COR-L47 (cell line): ENCODE measurements around the gene NLRX1.
"Not testable (repeated sequence)": the region's sequence is repeated elsewhere in the genome, so short reads cannot be mapped to it uniquely, and the experiment has no call there.

ENCODE experiments used
- DNase-seq: peaks from one replicate; lab custom pipeline; 2025; lab: John Stamatoyannopoulos, UW

Gene NLRX1

DNA sequence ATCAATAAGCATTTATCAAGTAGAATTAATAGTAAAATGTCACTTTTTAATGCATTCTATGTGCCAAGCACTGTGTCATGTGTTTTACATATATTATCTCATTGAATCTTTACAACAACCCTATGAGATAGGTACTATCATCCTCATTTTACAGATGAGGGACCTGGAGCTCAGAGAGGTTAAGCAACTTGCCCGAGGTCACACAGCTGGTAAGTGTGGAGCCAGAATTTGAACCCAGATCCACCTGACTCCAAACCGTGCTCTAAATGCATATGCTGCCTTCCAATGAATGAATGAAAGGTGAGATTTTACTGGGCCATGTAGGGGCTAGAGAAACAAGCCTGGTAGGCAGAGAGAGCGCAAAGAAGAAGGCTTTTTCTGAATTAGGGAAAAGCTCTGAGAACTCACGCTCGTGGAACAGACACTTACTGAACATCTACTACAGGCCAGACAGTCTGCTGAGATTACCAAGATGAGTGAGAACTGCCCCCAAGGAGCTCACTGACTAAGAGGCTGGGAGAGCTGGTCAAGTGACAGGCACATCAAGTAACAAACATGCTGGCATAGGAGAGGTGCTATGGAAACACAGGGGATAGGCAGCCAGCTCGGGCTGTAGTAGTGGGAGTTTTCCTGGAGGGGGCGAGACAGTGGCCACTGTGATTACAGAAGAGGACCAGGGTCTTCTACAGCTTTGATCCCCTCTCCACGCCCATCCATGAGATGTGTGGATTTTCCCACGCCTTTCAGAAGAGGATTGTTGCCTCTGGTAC lies 15.3 kb upstream of the NLRX1 start:
- no peak for DNase-seq

DNA sequence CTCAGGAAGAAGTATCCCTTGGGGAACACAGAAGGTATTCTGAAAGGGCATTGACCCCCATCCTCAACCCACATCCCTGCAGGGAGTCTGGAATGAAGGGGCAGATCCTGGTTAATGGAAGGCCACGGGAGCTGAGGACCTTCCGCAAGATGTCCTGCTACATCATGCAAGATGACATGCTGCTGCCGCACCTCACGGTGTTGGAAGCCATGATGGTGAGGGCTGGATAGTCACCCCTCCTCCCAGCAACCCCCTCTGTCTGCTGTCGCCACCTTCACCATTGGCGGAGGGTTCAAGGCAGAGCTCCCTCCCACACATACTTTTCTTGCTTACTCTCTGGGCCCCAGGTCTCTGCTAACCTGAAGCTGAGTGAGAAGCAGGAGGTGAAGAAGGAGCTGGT lies 14.3 kb upstream of the NLRX1 start:
- DNase-seq, result no peak

DNA sequence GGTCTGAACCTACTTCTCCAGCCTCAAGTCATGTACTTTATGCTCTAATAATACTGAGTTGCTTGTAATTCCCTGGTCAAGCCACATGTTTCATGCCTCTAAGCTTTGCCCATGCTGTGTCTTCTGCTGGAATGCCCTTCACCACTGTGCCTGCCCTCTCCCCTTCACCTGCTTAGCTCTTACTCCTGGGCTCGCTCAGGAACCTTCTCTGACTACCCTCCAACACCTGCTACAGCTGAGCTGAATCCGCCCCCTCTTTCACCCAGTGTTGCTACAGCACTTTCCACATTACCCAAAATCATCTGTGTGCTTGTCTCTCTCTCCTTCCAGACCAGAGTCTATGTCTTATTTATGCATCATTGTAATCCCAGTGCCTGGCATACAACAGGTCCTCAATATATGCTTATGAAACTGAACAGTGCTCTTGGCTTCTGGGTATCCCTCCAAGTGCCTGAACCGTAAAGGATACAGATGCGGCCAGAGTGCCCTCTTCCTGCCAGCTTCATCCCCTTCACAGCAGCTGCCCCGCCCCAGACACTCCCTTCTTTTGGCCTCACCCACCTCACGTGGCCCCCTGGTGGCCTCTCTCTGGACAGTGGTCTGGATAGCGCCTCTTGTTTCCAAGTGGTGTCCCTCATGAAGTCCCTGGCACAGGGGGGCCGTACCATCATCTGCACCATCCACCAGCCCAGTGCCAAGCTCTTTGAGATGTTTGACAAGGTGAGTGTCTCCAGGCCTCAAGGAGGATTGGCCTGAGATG lies 12.6 kb upstream of the NLRX1 start:
- no peak for DNase-seq

DNA sequence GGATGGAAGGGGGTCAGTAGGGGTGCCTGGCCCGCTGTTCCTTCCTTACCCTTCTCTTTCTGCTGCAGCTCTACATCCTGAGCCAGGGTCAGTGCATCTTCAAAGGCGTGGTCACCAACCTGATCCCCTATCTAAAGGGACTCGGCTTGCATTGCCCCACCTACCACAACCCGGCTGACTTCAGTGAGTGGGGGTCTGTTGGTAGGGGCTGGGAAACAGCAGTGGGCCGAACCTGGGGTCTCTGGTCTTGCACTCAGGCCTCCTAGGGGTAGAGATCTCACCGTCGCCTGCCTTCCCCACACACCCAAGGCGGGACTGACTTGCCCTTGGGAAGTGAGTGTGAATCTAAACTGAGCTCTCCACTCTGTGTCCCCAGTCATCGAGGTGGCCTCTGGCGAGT lies 12.0 kb upstream of the NLRX1 start:
- no peak for DNase-seq

DNA sequence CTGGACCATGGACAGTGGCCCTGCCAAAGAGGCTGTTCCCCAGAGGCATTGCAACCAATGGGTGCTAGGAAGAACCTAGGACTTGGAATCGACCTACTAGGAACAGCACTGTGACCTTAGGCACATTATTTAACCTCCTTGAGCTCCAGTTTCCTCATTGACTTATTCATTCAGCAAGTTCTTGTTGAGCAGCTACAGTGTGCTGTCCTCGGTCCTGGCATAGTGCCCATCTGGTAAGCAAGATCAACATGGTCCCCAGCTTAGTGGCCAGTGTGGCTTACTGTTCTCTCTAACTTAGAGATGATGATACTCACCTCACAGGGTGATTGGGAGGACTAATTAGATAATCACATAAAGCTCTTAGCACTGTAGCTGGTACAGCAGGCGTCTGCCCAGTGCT lies 11.5 kb upstream of the NLRX1 start:
- no peak for DNase-seq

DNA sequence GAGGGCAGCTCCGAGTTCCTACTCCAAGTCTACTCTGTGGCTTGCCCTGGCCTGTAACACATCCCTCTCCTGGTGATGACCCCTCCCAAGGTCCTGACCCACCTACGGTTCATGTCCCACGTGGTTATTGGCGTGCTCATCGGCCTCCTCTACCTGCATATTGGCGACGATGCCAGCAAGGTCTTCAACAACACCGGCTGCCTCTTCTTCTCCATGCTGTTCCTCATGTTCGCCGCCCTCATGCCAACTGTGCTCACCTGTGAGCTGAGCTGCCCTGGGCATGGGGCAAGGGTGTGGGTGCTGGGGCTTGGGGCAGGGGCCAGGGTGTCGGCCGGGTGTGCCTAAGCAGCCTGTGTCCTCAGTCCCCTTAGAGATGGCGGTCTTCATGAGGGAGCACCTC lies 10.1 kb upstream of the NLRX1 start:
- no peak for DNase-seq

DNA sequence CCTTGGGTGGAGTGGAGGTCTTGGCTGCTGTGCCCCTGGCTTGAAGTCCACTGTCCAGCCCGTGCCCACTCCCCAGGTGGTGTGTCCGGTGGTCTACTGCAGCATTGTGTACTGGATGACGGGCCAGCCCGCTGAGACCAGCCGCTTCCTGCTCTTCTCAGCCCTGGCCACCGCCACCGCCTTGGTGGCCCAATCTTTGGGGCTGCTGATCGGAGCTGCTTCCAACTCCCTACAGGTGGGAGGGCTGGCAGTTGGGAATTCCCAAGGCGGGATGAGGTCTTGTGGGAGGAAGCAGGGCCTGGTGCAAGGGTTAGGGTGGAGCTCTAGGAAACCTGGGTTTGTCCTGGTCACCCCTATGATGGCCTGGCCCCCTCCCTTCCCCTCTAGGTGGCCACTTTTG lies 8.4 kb upstream of the NLRX1 start:
- DNase-seq, result no peak

DNA sequence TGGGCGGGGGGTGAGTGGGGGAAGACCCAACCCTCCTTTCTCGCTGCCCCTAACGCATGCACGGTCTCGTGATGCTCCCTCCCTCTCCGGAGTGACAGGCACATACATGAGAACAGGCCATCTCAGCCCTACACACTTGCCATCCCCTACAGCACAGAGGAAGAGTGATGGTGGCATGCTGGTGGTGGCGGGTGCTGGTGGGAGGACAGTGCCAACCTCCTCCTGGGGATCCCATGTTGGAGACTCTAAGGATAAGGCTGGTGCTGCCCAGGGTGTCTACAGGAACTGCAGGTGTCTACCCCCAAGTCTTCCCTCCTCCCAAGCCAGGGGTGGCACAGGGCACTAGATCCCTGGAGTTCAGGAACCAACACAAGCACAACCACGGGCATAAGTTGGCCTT lies 6.7 kb upstream of the NLRX1 start:
- no peak for DNase-seq

DNA sequence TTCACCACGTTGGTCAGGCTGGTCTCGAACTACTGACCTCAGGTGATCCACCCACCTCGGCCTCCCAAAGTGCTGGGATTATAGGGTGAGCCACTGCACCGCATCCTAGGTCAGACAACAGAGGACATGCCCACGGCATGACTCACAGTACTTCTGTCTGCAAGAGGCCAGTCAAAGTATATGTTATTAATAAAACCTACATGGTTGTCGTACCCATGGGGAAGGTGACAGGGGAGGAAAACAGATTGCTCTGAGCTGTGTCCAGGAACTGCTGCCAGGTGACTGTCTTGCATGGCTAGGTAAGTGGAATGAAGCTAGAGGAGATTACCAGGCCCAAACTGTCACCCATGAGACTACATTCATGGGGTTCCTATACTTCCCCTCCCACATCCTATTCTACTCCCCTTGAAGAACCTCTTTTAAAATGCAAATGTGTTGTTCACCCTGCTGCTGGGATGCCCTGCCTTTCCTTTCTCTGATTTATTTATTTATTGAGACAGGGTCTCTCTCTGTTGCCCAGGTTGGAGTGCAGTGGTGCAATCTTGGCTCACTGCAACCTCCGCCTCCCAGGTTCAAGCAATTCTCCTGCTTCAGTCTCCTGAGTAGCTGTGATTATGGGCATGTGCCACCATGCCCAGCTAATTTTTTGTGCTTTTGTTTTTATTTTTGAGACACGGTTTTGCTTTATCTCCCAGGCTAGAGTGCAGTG lies 2.0 kb upstream of the NLRX1 start:
- DNase-seq, result no peak

DNA sequence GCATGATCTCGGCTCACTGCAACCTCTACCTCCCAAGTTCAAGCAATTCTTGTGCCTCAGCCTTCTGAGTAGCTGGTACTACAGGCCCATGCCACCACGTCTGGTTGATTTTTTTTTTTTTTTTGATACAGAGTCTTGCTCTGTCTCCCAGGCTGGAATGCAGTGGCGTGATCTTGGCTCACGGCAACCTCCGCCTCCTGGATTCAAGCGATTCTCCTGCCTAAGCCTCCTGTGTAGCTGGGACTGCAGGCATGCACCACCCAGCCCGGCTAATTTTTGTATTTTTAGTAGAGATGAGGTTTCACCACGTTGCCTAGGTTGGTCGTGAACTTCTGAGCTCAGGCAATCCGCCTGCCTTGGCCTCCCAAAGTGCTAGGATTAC lies 1.5 kb upstream of the NLRX1 start:
- DNase-seq, result not testable (repeated sequence)

DNA sequence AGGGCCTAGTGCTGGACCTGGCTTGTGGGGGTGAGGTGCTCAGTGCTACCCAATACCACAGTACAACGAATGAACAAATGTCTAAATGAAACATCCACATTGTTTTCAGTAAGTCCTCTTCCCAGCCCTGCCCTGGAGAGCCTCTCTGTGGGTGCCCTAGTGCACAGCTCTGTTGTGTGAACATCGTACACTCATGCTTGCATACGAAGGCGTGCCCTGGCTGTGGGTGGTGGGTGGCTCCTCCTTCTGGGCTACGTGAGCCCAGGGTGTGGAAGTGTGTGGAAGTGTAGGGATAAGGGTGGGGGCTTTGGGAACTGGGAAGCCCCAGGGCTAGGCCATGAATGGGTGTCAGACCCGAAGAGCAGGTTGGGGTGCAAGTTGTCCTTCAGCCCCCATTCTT lies 592 bp upstream of the NLRX1 start:
- no peak for DNase-seq

DNA sequence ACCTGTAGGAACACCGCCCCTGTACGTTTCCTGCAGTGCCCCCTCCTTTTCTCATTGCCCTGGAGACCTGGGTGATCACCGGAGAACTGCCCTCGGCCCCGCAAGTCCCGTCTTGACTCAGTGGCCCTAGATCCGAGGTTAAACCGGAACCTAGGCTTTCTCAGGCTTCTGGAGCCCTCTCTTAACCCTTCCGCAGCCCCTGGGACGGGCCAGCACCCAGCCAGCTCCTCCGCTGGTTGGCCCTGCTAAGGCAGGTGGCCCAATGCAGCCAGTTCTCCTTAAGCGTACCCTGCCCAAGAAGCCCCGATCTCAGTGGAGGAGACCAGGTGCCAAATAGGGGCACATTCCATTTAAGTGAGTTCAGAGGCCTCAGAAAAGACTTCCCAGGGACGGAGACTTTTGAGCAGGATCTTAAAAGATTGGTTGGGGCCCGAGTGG lies 776 bp downstream of the NLRX1 start:
- no peak for DNase-seq

DNA sequence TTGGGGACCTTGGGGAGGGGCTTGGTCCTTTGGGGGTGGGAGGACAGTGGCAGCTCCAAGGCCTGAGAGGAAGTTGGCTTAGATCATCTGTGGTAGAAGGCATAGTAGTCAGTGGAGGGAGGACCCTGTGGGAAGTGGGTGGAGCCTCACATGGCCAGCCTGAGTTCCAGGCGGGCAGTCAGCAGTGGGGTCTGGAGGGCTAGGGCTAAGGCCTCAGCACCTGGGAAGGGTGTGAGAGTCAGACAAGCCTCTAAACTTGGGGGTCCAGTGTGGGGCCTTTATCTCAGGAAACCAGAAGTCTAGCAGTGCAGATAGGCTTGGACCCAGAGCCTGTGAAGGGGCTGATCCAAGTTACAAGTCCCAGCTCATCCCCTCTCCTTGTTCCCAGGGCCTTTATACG lies 4.0 kb downstream of the NLRX1 start:
- no peak for DNase-seq

DNA sequence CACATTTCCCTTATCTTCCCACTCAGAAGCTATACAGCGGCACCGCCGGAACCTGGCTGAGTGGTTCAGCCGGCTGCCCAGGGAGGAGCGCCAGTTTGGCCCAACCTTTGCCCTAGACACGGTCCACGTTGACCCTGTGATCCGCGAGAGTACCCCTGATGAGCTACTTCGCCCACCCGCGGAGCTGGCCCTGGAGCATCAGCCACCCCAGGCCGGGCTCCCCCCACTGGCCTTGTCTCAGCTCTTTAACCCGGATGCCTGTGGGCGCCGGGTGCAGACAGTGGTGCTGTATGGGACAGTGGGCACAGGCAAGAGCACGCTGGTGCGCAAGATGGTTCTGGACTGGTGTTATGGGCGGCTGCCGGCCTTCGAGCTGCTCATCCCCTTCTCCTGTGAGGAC lies 4.9 kb downstream of the NLRX1 start:
- DNase-seq, result no peak

DNA sequence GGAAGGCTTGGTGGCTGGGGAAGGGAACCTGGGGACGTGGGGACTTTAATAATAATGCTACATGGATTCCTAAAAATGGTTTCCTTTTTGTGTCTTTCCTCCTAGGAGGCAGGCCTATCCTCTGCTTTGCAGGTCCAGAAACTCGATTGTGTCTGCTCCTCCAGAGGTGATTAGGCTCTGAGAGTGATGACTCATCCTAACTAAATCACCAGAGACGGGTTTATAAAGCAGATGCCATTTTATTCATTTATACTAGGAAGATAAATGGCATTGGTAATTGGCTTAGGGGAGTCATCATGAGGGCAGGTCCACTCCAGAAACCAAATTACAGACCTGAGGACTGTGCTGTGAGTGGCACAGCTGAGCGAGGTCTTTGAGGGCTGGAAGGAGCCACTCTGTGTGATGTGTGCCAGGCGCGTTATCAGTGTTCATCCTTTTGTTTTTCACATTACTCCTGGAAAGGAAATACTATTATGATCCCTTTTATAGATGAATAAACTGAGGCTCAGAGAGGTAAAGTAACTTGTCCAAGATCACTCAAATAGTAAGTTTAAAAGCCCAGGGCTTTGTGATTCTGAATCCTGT lies 7.1 kb downstream of the NLRX1 start:
- no peak for DNase-seq

DNA sequence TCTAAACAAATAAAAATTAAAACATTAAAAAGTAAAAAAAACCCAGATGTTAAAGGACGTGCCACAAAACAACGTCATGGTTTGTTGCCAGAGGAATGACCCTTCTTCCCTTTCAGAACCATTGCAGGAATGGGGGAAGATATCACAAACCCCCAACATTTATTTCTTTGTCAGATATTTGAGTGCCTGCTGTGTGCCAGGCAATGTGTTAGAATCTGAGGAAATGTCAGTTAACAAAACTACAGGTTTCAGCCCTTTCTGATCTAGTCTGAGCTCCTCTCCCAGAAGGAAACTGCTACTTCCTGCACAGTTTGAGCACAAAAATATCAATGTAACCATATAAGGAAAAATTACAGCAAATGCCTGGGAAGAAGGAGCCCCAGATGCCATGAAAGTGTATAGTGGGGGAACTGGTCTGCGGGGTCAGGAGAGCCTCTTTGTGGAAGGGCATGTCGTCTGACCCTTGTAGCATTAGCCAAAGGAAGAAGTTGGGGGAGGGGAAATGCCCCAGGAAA lies 9.7 kb downstream of the NLRX1 start:
- no peak for DNase-seq

DNA sequence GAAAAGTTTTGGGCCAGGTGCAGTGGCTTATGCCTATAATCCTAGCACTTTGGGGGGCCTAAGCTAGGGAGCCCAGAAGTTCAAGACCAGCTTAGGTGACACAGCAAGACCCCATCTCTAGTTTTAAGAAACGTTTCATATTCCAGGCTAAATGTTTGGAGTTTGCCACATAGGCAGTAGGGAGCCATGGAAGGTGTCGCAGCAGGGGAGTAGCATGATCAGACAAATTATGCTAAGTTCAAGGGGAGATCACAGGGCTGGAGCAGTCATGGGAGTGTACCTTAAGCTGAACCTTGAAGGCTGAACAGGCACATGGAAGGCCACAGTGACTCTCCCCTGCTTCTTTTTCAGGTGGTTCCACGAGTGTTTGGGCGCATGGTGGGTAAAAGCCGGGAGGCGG lies 10.8 kb downstream of the NLRX1 start:
- DNase-seq, result no peak

DNA sequence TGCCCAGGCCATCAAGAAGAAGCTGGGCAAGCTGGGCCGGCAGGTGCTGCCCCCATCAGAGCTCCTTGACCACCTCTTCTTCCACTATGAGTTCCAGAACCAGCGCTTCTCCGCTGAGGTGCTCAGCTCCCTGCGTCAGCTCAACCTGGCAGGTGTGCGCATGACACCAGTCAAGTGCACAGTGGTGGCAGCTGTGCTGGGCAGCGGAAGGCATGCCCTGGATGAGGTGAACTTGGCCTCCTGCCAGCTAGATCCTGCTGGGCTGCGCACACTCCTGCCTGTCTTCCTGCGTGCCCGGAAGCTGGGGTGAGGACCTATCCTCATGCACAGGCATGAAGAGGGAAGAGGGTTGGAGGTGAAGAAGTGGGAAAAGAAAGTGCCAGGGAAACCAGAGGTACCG lies 11.5 kb downstream of the NLRX1 start:
- DNase-seq, result peak; percentile 81

DNA sequence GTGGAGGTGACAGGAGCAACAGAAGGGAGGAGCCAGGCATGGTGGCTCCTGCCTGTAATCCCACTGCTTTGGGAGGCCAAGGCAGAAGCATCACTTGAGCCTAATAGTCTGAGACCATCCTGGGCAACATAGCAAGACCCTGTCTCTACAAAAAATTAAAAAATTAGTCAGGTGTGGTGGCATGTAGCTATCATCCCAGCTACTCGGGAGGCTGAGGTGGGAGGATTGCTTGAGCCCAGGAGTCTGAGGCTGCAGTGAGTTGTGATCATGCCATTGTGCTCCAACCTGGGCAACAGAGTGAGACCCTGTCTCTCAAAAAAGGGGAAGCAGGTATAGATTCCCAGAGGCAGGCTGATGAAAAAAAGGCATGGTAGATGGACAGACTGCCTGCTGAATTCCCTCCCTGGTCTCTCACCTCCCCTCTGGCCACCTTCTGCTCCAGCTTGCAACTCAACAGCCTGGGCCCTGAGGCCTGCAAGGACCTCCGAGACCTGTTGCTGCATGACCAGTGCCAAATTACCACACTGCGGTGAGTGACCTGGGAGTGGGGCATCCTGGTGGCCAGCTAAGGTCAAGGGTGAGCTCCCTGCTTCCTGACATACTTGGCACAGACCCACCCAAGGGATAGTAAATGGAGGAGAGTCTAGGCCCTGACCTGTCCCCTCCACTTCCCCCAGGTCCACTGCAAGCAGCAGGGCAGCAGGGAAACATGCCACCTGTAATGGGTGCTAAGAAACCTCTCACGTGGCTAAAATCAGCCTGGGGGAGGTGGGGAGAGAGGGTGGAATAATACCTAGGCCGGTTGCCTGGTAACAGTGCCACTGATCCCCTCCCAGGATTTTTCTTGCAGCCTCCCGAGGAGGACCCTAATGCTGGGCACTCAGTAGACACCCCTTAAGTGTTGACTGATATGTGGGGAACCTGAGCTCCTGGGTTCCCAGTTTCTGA lies 12.5 kb downstream of the NLRX1 start:
- no peak for DNase-seq

DNA sequence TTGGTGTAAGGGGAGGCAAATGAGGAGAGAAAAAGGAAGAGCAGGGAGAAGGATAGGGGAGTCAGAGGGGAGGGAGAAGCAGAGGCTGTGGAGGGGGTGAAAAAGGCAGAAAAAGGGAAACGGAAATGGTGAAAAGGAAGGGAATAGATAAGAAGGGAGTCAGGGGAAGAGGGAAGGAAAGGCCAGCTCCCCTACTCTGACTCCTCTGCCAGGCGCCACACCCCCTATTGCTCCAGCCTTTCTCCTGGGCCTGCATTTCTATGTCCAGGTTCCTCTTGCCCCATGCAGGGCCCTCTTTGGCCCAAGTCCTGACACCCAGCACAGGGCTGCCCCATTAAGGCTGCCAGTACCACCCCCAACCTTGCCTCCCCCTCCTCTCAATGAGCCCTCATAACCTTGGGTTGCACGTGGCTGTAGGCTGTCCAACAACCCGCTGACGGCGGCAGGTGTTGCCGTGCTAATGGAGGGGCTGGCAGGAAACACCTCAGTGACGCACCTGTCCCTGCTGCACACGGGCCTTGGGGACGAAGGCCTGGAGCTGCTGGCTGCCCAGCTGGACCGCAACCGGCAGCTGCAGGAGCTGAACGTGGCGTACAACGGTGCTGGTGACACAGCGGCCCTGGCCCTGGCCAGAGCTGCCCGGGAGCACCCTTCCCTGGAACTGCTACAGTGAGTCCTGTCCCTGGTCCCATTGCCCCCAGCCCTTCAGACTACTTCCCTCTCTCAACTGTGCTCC lies 13.3 kb downstream of the NLRX1 start:
- peak; percentile 35 for DNase-seq

DNA sequence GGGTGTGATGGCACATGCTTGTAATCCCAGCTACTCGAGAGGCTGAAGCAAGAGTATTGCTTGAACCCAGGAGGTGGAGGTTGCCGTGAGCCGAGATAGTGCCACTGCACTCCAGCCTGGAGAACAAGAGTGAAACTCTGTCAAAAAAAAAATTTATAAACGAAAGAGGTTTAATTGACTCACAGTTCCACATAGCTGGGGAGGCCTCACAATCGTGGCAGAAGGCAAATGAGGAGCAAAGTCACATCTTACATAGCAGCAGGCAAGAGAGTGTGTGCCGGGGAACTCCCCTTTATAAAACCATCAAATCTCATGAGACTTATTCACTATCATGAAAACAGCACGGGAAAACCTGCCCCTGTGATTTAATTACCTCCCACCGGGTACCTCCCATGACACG lies 15.9 kb downstream of the NLRX1 start:
- not testable (repeated sequence) for DNase-seq
